Limb (tissue), 2 donors: ENCODE data around the gene OR6N1.

Source experiments
- DNase-seq, 2 donors: peaks; one replicate each; pipeline ENCODE4 v3.0.0-alpha.2; 2016; ENCODE audit errors: extremely low spot score in 2 of 2

The OR6N1 gene

DNA sequence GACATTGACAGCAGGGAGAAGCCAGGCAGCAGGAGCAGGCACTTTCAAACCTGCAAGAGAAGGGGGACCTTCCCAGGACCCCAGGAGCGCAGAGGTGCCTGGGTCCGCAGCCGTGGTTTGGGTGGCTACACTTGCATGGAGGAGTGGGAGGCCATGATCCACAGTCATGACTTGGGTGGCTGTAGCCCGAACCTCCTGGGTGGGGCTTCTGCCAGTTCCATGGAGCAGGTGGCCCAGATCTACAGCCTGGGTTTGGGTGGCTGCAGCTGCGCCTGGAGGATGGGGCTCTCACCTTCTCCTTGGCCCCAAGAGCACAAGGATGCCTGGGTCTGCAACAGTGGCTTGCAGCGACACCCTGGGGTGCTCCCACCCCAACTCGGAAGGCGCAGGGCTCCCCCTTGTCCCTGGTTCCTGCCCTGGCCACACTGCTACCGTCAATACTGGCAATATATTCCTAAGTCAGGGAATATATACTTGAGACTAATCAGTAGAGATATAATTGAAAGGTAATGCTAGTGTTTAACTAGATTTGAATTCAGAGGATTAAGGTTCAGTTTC lies 19.8 kb downstream of the OR6N1 start:
- no peak for DNase-seq

DNA sequence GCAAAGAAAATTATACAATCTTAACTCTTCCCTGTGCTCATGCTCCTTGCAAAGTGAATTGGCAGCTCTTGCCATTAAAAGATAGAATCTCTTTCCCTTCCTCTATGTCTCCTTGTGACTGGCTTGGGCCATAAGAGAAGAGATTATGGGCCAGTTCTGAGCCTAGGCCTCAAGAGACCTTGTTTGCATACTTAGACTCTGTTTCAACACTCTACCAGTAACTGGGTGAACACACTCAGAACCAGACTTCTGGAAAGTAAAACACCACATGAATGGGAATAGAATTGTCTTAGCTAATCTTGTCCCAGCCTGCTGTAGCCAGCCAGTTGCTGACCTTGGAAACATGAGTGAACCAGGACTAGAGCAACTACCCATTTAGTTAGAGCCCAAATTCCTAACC lies 36.1 kb downstream of the OR6N1 start:
- DNase-seq, result no peak

DNA sequence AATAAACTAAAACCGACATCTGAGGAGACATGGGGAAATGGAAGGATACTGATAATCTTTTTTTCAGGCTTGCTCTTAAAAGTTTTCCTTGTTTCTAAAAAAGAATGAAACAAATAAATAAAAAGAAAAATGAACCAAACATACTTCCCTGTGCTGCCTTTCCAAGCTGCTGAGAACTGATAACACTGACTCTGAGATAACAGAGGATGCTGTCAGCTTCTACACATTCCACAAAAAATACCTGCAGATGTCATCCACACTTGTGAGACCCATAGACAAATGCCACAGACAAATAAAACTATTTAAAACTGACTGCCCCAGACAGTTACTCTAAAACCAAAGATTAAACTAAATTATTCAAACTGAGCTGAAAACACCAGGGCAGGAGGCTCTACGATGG lies 39.5 kb downstream of the OR6N1 start:
- DNase-seq, result no peak

DNA sequence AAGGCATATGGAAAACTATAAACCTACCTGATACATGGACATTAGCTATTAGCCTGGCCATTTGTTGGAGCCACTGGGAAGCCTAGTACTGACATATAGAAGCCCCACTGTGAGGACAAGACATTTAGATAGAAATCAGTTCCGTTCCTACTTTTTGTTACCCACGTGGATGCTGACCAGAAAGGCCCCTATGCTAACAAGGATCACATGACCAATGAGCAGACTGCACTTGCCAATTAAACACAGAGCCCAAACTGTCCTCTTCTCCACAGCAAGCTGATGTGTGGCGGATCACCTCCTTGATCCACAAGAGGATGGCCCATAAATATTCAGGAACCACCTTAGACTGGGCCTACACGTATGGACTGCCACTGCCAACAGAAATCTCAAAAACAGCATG lies 40.3 kb downstream of the OR6N1 start:
- no peak for DNase-seq

DNA sequence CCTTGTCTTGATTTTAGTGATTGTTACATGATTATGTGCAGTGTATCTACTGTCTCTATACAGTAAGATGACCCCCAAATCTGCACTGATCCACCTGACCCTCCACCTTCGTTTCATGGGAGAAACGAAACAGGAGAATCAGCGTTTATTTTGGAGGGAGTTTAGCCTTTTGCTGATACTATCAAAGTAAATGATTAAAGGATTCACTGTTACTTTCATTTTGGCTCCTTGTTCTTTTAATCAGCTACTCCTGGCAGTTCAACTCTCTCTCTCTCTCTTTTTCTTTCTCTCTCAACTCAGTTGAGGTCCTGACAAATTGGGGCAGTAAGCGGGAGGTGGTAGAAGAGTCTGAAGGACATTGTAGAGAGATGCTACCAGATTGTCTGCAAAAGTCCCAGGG lies 41.5 kb downstream of the OR6N1 start:
- DNase-seq, result no peak

DNA sequence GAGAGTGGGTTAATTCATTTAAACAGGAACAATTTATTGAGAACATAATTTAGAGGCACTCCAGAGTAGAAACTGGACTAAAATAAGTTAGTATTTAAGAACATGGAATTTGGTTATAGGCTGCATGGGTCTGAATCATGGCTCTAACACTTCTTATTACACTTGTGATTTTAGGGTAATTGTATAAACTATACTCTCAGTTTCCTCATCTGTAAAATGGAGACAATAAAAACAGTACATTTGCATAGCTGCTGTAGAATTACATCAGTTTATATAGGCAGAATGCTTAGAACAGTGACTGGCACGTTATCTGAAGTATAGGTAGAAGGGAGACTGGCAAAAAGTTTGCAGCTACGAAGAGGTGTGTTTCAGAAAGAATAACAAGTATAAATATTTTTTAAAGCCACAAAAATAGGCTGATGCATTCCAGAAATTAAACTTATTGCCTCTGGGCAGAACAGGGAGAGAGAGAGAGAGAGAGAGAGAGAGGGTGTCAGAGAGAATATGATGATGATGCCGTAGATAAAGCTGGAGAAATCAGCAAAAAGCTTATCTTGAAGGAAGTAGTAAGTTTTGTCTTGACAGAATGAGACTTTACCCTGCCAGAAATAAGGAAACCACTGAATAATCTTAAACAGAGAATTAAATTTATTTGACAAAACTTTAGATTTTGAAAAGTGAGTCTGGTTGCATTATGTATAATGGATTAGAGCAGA lies 43.3 kb downstream of the OR6N1 start:
- DNase-seq, result no peak

DNA sequence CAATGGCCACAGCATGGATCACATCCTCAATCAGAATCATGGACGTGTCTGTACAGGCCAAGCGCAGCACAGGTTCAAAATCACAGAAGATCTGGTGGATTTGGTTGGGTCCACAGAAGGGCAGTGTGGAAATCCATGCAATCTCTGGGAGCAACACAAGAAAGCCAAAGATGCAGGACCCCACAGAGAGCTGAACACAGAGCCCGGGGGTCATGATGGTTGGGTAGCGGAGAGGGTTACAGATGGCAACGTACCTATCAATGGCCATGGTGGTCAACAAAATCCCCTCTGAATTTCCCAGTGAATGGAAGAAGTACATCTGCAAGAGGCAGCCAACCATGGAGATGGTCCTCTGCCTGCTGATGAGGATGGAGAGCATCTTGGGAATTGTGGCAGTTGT lies 47.6 kb downstream of the OR6N1 start:
- no peak for DNase-seq

DNA sequence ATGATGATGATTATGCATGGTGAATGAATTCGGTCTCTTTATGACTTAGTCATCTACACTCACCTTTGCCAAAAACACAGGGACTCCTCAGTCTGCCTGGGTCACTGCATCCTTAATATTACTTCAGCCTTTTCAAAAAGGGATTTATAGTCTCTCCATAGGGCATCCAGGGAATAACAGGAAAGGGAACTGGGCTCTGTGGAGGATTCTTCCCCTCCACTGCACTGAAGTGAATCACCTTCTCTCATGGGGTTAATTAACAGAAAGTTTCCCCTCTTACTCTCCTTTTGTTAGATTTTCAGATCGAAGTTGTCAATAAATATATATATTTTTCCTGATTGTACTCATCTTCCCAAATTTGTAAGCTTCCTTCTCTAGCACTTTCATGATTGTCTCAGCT lies 51.4 kb downstream of the OR6N1 start, which contains the start of gene OR6K3:
OR6K3 (minus strand) TSS at position 101 of the 400 bp plus-strand sequence. CDS start 2,605 bp downstream, outside the sequence.
- no peak for DNase-seq

DNA sequence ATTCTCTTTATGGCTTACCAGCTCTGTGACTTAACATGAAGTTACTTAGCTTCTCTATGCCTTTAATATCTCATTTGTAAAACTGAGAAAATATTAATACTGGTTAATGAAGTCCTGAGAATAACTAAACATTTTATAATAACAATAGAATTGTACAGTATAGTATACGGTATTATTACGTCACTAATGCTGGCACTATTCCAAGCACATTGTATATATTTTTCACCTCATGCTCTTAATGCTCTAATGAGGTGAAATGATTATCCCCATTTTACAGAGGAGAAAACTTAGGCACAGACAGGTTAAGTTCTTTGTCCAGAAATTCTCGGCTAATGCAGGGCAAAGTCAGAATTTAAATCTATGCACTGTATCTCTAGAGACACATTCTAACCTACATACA lies 52.3 kb downstream of the OR6N1 start:
- no peak for DNase-seq

DNA sequence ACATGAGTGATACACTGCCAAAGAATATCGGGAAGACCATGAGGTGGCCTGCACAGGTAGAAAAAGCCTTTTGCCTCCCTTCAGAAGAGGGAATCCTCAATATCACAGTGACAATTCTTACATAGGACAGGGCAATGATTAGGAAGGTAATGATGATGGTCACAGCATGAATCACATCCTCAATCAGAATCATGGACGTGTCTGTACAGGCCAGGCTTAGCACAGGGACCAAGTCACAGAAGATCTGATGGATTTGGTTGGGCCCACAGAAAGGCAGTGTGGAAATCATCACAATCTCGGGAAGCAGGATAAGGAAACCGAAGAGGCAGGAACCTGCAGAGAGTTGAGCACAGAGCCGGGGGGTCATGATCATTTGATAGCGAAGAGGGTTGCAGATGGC lies 54.7 kb downstream of the OR6N1 start:
- no peak for DNase-seq

DNA sequence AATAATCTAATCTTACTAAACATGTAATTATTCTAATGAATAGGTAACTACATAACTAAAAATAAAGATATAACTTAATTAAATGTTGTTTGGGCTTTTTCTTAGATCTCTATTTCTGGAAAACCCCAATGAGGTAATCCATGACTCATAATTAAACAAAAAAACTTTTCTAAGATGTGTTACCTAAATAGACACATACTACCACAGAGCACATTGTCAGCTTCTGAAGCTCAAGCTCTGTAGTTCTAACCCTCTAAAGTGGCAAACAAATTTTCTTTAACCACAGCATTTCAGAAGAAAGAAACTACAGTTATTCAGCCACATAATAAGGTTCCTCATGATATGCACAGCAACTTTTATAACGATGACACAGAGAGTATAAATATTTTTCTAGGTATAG lies 55.7 kb downstream of the OR6N1 start:
- DNase-seq, result no peak

DNA sequence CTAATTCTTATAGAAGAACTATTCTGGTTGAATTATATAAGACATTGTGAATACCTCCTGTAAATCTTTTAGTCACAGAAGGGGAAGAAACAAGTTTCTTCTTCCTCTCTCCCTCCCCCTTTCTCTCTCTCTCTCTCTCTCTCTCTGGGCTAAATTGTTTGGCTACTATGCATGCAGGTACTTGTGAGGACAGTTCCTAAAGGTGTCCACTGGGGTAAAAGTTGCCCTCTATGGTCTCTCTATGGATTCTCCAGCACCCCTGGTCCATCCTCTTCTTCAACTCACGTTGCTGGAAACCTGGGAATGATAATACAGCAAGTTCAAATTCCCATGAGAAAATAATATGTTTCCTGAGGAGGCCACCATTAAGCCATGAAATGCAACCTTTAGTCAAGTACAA lies 57.2 kb downstream of the OR6N1 start:
- no peak for DNase-seq
